Epithelial cell of umbilical artery (primary cell): ENCODE measurements around the gene ADPRS. TPM values are rescaled to one million over a fixed set of nuclear protein-coding genes. Genes with fewer than 3 reads are reported as not detected.

Experiments
- total RNA-seq: library from RNA; depleted of rRNA; stranded (reverse); fragments of >200 nt; gene quantifications from 2 replicates; pipeline ENCODE4 v1.2.3, GENCODE V29; 2014

The ADPRS gene, protein sequence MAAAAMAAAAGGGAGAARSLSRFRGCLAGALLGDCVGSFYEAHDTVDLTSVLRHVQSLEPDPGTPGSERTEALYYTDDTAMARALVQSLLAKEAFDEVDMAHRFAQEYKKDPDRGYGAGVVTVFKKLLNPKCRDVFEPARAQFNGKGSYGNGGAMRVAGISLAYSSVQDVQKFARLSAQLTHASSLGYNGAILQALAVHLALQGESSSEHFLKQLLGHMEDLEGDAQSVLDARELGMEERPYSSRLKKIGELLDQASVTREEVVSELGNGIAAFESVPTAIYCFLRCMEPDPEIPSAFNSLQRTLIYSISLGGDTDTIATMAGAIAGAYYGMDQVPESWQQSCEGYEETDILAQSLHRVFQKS
- 39.3 and 42.2 TPM in 2 replicates for total RNA-seq

GRCh38 chr1:36088577-36089392, at the start of gene ADPRS:
Gene ADPRS (plus strand): TSS chr1:36088892. CDS start chr1:36088905, 13 bp downstream.

GRCh38 chr1:36083635-36084496, 4.8 kb upstream of the ADPRS start, which contains the start of gene TEKT2:
Gene TEKT2 (plus strand): TSS chr1:36084094. CDS start chr1:36084922, 828 bp downstream.

GRCh38 chr1:36125129-36125991, 36.7 kb downstream of the ADPRS start, which contains the start of gene COL8A2:
Gene COL8A2 (minus strand): TSS chr1:36125222. CDS start chr1:36100242, 24,980 bp downstream.

Other genes with a start within 250 kb of the ADPRS start
- 7.4 and 9.1 TPM in 2 replicates for gene AGO1, start 205.7 kb upstream of the ADPRS start, total RNA-seq
- gene AGO3, start 157.8 kb upstream of the ADPRS start, total RNA-seq: 6.2 and 10.9 TPM in 2 replicates
- gene TEKT2, start 4.8 kb upstream of the ADPRS start, total RNA-seq: 0.15 and 0.32 TPM in 2 replicates
- gene COL8A2, start 36.3 kb downstream of the ADPRS start, total RNA-seq: under 0.01 and 0.76 TPM in 2 replicates
- gene TRAPPC3, start 60.6 kb downstream of the ADPRS start, total RNA-seq: 146 and 167 TPM in 2 replicates
- gene MAP7D1, start 67.3 kb downstream of the ADPRS start, total RNA-seq: 62.4 and 93.2 TPM in 2 replicates
- 95.2 and 127 TPM in 2 replicates for gene THRAP3, start 135.6 kb downstream of the ADPRS start, total RNA-seq
- 0.91 and 0.97 TPM in 2 replicates for gene SH3D21, start 217.5 kb downstream of the ADPRS start, total RNA-seq
- gene EVA1B, start 234.8 kb downstream of the ADPRS start, total RNA-seq: 170 and 275 TPM in 2 replicates